Calu3 (cell line): Measurements from ENCODE around the gene ATP6V1A. TPM values are rescaled to one million over a fixed set of nuclear protein-coding genes. Genes with fewer than 3 reads are reported as not detected.

Source experiments
- BruUV-seq: library from RNA; stranded (reverse); fragments of 400-500 nt; replicated peaks from 2 replicates; lab custom pipeline; 2021; lab: Mats Ljungman, UMichigan
- CTCF ChIA-PET: fragments of 300-600 bp; sonication (Branson Sonifier 250); formaldehyde crosslinking; loops from one replicate; lab custom pipeline; 2022; ENCODE audit warnings: antibody characterized with exemption; lab: Charles Lee
- DNase-seq: peaks from one replicate; pipeline ENCODE4 v3.0.0; 2022
- H3K27ac Mint-ChIP-seq: one replicate; pipeline ENCODE4 v1.8.0; 2022; ENCODE audit warnings: mixed read lengths; ENCODE audit not compliant: unreplicated experiment
- H3K27me3 Mint-ChIP-seq: one replicate; pipeline ENCODE4 v1.8.0; 2022; ENCODE audit warnings: mixed read lengths; ENCODE audit not compliant: unreplicated experiment
- H3K36me3 Mint-ChIP-seq: one replicate; pipeline ENCODE4 v1.8.0; 2022; ENCODE audit warnings: mild to moderate bottlenecking, moderate library complexity, mixed read lengths; ENCODE audit not compliant: insufficient read depth, unreplicated experiment
- H3K4me1 Mint-ChIP-seq: one replicate; pipeline ENCODE4 v1.8.0; 2022; ENCODE audit warnings: mild to moderate bottlenecking, low read depth, mixed read lengths; ENCODE audit not compliant: unreplicated experiment
- H3K4me3 Mint-ChIP-seq: one replicate; pipeline ENCODE4 v1.8.0; 2022; ENCODE audit warnings: mild to moderate bottlenecking, low read depth, moderate library complexity, mixed read lengths; ENCODE audit not compliant: unreplicated experiment
- H3K9me3 Mint-ChIP-seq: one replicate; pipeline ENCODE4 v1.8.0; 2022; ENCODE audit warnings: low read depth, mixed read lengths; ENCODE audit not compliant: unreplicated experiment
- CTCF ChIP-seq: fragments of 200-600 bp; IDR thresholded peaks from one replicate; pipeline ENCODE4 v1.8.0; 2022; ENCODE audit warnings: antibody characterized with exemption; ENCODE audit not compliant: unreplicated experiment
- intact Hi-C: fragments of 100-400 bp; cut with micrococcal nuclease; formaldehyde crosslinking; loops from one replicate; pipeline ENCODE4 v1.10.0; 2022; ENCODE audit not compliant: unreplicated experiment
- total RNA-seq: library from RNA; stranded (reverse); gene quantifications from 2 replicates; pipeline ENCODE4 v1.2.3, GENCODE V29; 2022

ATP6V1A gene
- total RNA-seq, 1 experiment from 2014 or later, result 65.2 TPM

- BruUV-seq, result no TSS peak
- Mint-ChIP-seq H3K36me3 (no peaks in the 10 kb centered on the region), H3K4me3 (no peak overlapping the region), H3K4me1 (peaks cover 8% of the 10 kb centered on the region), H3K9me3 (no peaks in the 10 kb centered on the region), H3K27me3 (no peaks in the 10 kb centered on the region), H3K27ac (no peak overlapping the region)
- DNase-seq, result no peak
- intact Hi-C loops, result no loop called here
- CTCF ChIA-PET, result no interaction called here
- no peak for TF ChIP-seq CTCF
Measured at GRCh38 chr3:113707835-113708234, 39.0 kb upstream of the ATP6V1A start.

DNA sequence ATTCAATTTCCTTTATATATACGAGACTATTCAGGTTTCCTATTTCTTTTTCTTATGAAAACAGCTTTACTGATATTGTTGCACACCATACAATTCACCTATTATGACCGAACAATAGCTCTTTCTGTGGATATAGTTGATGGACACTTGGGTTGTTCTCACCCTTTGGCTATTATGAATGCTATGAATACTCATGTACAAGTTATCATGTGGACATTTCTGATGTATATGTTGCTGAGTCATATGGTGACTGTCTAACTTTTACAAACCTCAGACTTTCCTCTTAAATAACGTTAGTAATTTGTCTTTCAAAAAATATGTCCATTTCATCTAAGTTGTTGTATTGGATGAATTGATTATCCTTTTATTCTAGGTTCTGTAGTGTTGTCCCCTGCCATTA, 34.7 kb upstream of the ATP6V1A start:
- TF ChIP-seq CTCF, result no peak
- Mint-ChIP-seq H3K4me1 (peaks cover 8% of the 10 kb centered on the region), H3K4me3 (no peak overlapping the region), H3K36me3 (peaks cover 13% of the 10 kb centered on the region), H3K27ac (no peak overlapping the region), H3K9me3 (no peaks in the 10 kb centered on the region), H3K27me3 (no peaks in the 10 kb centered on the region)
- intact Hi-C loops, result no loop called here
- CTCF ChIA-PET, result interaction anchor here (0.6 to 0.7 kb wide), 3 partner anchors 22 to 43 kb away, joined by 5 read pairs; no protein-coding TSS in a partner anchor
- no TSS peak for BruUV-seq
- DNase-seq, result no peak

DNA sequence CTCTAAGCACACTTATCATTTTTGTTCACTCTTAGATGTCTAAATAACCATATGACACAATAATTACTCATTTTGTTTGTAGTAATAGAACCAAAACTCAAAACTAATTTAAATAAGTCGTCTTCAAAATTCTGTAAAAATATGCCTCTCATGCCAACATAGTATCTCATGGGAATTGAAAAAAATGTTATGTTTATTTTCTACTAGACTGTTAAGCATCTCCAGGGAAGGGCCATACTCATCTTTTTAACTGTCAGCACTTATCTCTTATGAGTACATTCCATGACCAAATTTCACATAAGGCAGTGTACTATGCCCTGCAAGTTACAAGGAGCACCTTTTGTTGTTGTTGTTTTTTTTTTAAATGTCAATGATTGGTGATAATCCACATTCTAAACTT, 32.1 kb upstream of the ATP6V1A start:
- intact Hi-C loops, result no loop called here
- Mint-ChIP-seq H3K36me3 (peaks cover 19% of the 10 kb centered on the region), H3K4me3 (no peak overlapping the region), H3K4me1 (peaks cover 8% of the 10 kb centered on the region), H3K27ac (no peak overlapping the region), H3K27me3 (no peaks in the 10 kb centered on the region), H3K9me3 (no peaks in the 10 kb centered on the region)
- no peak for DNase-seq
- TF ChIP-seq CTCF, result no peak
- CTCF ChIA-PET, result interaction anchor here (0.6 kb wide), 1 partner anchor 198 kb away, joined by 3 read pairs; no protein-coding TSS in a partner anchor
- BruUV-seq, result no TSS peak

- H3K27me3 Mint-ChIP-seq, result no peaks in the 10 kb centered on the region
- TF ChIP-seq CTCF, result no peak
- no peak overlapping the region for H3K27ac Mint-ChIP-seq
- intact Hi-C loops, result no loop called here
- H3K9me3 Mint-ChIP-seq, result no peaks in the 10 kb centered on the region
- H3K36me3 Mint-ChIP-seq, result peaks cover 30% of the 10 kb centered on the region
- BruUV-seq, result no TSS peak
- H3K4me1 Mint-ChIP-seq, result peaks cover 5% of the 10 kb centered on the region
- CTCF ChIA-PET, result no interaction called here
- H3K4me3 Mint-ChIP-seq, result no peak overlapping the region
- DNase-seq, result no peak
Measured at GRCh38 chr3:113717308-113717707, 29.5 kb upstream of the ATP6V1A start.
